ENCODE results near the gene RNF166.
A peak's percentile ranks its signal among the peaks of the same experiment; 100 is the strongest.

RNF166 gene

DNA sequence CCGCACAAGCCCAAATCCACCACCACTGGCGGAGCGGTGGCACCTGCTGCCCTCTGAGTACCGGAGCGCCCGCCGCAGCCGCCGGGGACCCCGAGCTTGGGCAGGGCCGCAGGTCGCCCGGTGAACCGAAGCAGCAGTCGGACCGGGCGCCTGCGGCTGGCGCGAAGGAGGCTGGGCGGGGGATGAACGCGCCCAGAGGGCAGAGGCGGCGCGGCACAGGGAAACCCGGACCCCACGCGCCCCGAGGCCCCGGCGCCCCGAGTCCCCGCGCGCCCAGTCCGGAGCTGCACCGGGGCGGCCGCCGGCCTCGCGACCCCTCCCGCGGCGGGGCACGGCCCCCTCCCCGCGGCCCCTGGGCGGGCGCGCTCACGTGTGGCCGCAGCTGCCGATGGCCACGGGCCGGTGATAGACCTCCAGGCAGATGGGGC is 393 bp downstream of the RNF166 start:
- no peaks in the 10 kb centered on the region for H3K27me3 ChIP-seq (replicated peaks; ENCODE audit: insufficient read depth, low read length)
- no peaks in the 10 kb centered on the region for H3K9me2 ChIP-seq (replicated peaks; ENCODE audit: insufficient read depth, low read length)
- H2AFZ ChIP-seq (ENCODE audit: low read length) = no peak overlapping the region
- H3K27ac ChIP-seq (ENCODE audit: low read length) = peak overlapping the region; percentile 44; the same call in 1 of the 2 replicates
- H3K4me3 ChIP-seq (ENCODE audit: low read length) = peak overlapping the region; percentile 64
- no peaks in the 10 kb centered on the region for H3K36me3 ChIP-seq (replicated peaks; ENCODE audit: insufficient read depth, low read length)
- peaks cover 7% of the 10 kb centered on the region for H3K4me1 ChIP-seq (ENCODE audit: low read length)
- H4K20me1 ChIP-seq (ENCODE audit: insufficient read depth, low read length) = no peaks in the 10 kb centered on the region
- DNase-seq = no peak
- peaks cover 7% of the 10 kb centered on the region; the same call in 1 of the 2 replicates for H3F3A ChIP-seq (ENCODE audit: insufficient read depth, low read length)
- H3K79me2 ChIP-seq (ENCODE audit: low read length) = peaks cover 37% of the 10 kb centered on the region
- H3K4me2 ChIP-seq (ENCODE audit: low read depth, low read length) = peak overlapping the region; percentile 72
- H3K9ac ChIP-seq (ENCODE audit: low read length) = peak overlapping the region; percentile 66
- H3K9me3 ChIP-seq (replicated peaks; ENCODE audit: insufficient read depth, low read length) = no peaks in the 10 kb centered on the region
- TF ChIP-seq EZH2 (optimal IDR thresholded peaks at IDR 0.05; ENCODE audit: low read depth, low read length) (no peak), CTCF (IDR thresholded peaks at IDR 0.05; ENCODE audit: low read length) (no peak), EZH2phosphoT487 (IDR thresholded peaks at IDR 0.05; ENCODE audit: low read length) (no peak)

DNA sequence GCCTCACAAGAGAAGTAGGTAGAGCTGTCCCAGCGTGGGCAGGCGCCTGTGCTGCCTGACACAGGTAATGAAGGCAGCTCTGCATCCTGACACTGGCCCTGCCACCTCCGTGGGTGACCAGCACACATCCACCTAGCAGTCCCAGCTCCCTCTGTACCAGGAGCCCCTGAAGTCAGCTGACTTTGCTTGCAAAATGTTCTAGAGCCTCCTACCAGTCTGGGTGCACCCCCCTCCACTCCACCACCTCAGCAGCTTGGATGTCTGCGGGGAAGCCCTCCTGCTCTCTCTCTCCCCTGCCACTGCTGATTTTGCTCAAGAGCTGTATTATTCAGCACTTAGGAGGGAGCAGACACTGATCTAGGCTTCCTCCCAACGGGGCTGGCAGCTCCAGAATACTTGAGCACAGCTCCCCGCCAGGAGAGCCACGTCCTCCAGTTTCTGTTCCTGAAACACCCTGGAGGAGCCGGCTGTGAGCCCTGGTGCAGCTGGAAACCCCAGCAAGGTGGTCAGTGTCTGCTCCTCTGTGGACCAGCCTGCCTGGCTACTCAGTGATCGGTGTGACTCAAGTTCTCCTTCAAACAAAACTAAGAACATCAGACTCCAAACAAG is 1.0 kb downstream of the RNF166 start:
- Histone ChIP-seq H3K4me3 (ENCODE audit: low read length) (peak overlapping the region; percentile 64), H3K9ac (ENCODE audit: low read length) (peak overlapping the region; percentile 66), H3K9me2 (replicated peaks; ENCODE audit: insufficient read depth, low read length) (no peaks in the 10 kb centered on the region), H3K79me2 (ENCODE audit: low read length) (peaks cover 37% of the 10 kb centered on the region), H3K27me3 (replicated peaks; ENCODE audit: insufficient read depth, low read length) (no peaks in the 10 kb centered on the region), H3K36me3 (replicated peaks; ENCODE audit: insufficient read depth, low read length) (no peaks in the 10 kb centered on the region), H3K27ac (ENCODE audit: low read length) (peak overlapping the region; percentile 44; the same call in 1 of the 2 replicates), H3K4me1 (ENCODE audit: low read length) (peaks cover 12% of the 10 kb centered on the region), H4K20me1 (ENCODE audit: insufficient read depth, low read length) (no peaks in the 10 kb centered on the region), H3K4me2 (ENCODE audit: low read depth, low read length) (peak overlapping the region; percentile 72), H3F3A (ENCODE audit: insufficient read depth, low read length) (peaks cover 7% of the 10 kb centered on the region; the same call in 1 of the 2 replicates), H2AFZ (ENCODE audit: low read length) (no peak overlapping the region), H3K9me3 (replicated peaks; ENCODE audit: insufficient read depth, low read length) (no peaks in the 10 kb centered on the region)
- peak; percentile 12 for DNase-seq
- TF ChIP-seq EZH2 (optimal IDR thresholded peaks at IDR 0.05; ENCODE audit: low read depth, low read length) (no peak), EZH2phosphoT487 (IDR thresholded peaks at IDR 0.05; ENCODE audit: low read length) (no peak), CTCF (IDR thresholded peaks at IDR 0.05; ENCODE audit: low read length) (no peak)

GRCh38 chr16:88703486-88704309 is 2.5 kb downstream of the RNF166 start:
- DNase-seq = no peak
- Histone ChIP-seq H3K4me2 (ENCODE audit: low read depth, low read length) (no peak overlapping the region), H3K4me3 (ENCODE audit: low read length) (no peak overlapping the region), H4K20me1 (ENCODE audit: insufficient read depth, low read length) (no peaks in the 10 kb centered on the region), H3K79me2 (ENCODE audit: low read length) (peaks cover 35% of the 10 kb centered on the region), H3K9ac (ENCODE audit: low read length) (no peak overlapping the region), H3K9me2 (replicated peaks; ENCODE audit: insufficient read depth, low read length) (no peaks in the 10 kb centered on the region), H3K27me3 (replicated peaks; ENCODE audit: insufficient read depth, low read length) (no peaks in the 10 kb centered on the region), H3K9me3 (replicated peaks; ENCODE audit: insufficient read depth, low read length) (no peaks in the 10 kb centered on the region), H3K4me1 (ENCODE audit: low read length) (peaks cover 13% of the 10 kb centered on the region), H3K27ac (ENCODE audit: low read length) (no peak overlapping the region), H2AFZ (ENCODE audit: low read length) (no peak overlapping the region), H3K36me3 (replicated peaks; ENCODE audit: insufficient read depth, low read length) (no peaks in the 10 kb centered on the region), H3F3A (ENCODE audit: insufficient read depth, low read length) (peaks cover 7% of the 10 kb centered on the region; the same call in 1 of the 2 replicates)
- no peak for TF ChIP-seq EZH2phosphoT487 (IDR thresholded peaks at IDR 0.05; ENCODE audit: low read length)
- TF ChIP-seq CTCF (IDR thresholded peaks at IDR 0.05; ENCODE audit: low read length) = no peak
- no peak for TF ChIP-seq EZH2 (optimal IDR thresholded peaks at IDR 0.05; ENCODE audit: low read depth, low read length)

Data from MM.1S (cell line).